ENCODE measurements around the gene BLM. TPM values are rescaled to one million over a fixed set of nuclear protein-coding genes. Genes with fewer than 3 reads are reported as not detected.

Gene BLM
- total RNA-seq, 1 experiment from 2014 or later: 41.3 TPM

- no peak overlapping the region for H3K14ac ChIP-seq (ENCODE audit: insufficient read depth, low read length)
- H2AK5ac ChIP-seq (ENCODE audit: insufficient read length, low read length): no peak overlapping the region
- no peaks in the 10 kb centered on the region for H3K27me3 ChIP-seq (ENCODE audit: insufficient read depth, low read length)
- no peak overlapping the region for H2BK12ac ChIP-seq (ENCODE audit: insufficient read length, low read depth, low read length)
- no peak for DNase-seq
- H3K23ac ChIP-seq (ENCODE audit: insufficient read length, low read depth, low read length): no peak overlapping the region
- Mint-ChIP-seq H3K27ac (no peak overlapping the region), H3K4me3 (no peak overlapping the region), H3K36me3 (ENCODE audit: insufficient read depth in 1 of 3, low read depth in 3 of 3) (no peaks in the 10 kb centered on the region; a peak in 1 of 7 replicates), H3K27me3 (ENCODE audit: low read depth) (no peaks in the 10 kb centered on the region), H3K9me3 (no peaks in the 10 kb centered on the region), H3K4me1 (peaks cover 0 to 3% of the 10 kb centered on the region in 2 experiments; a peak in 1 of 4 replicates)
- H3K79me2 ChIP-seq (ENCODE audit: insufficient read depth, low read length): no peaks in the 10 kb centered on the region
- H3K18ac ChIP-seq (ENCODE audit: insufficient read length, low read depth, low read length): no peak overlapping the region
- TF ChIP-seq CTCF (conservative IDR thresholded peaks at IDR 0.05): no peak
- no peaks in the 10 kb centered on the region for H3K9me3 ChIP-seq (ENCODE audit: control insufficient read depth, low read depth, low read length)
- H4K20me1 ChIP-seq (ENCODE audit: control insufficient read depth, insufficient read depth, insufficient read length): no peaks in the 10 kb centered on the region
- H4K91ac ChIP-seq (ENCODE audit: insufficient read length, low read depth, low read length): no peak overlapping the region
- H3T11ph ChIP-seq (ENCODE audit: low read length): no peak overlapping the region
- no CpG with 5 or more reads among the region's 2 CpGs for WGBS (ENCODE audit: extremely low coverage, insufficient read length, low lambda C conversion rate)
- H2AFZ ChIP-seq (ENCODE audit: low read length): no peak overlapping the region
- H4K8ac ChIP-seq (replicated peaks; ENCODE audit: insufficient read length, low read depth, low read length): no peak overlapping the region
- no peak overlapping the region for H3K56ac ChIP-seq (ENCODE audit: insufficient read length, low read depth, low read length)
- H3K27ac ChIP-seq (ENCODE audit: insufficient read length, low read depth, low read length): no peak overlapping the region
- H3K23me2 ChIP-seq (ENCODE audit: insufficient read length, low read depth, low read length, poor library complexity, severe bottlenecking): no peaks in the 10 kb centered on the region
- no peak overlapping the region for H3K9ac ChIP-seq (ENCODE audit: extremely low read depth, insufficient read length, low read length)
- no peak overlapping the region for H2BK120ac ChIP-seq (ENCODE audit: low read depth, low read length, poor library complexity, severe bottlenecking)
- H3K4me1 ChIP-seq (ENCODE audit: insufficient read depth, low read length): no peaks in the 10 kb centered on the region
- H4K5ac ChIP-seq (ENCODE audit: insufficient read length, low read depth, low read length): no peak overlapping the region
- H3K79me1 ChIP-seq (ENCODE audit: insufficient read depth, low read depth, low read length, poor library complexity, severe bottlenecking): no peaks in the 10 kb centered on the region
- no peak overlapping the region for H3K4me2 ChIP-seq (ENCODE audit: insufficient read depth, insufficient read length, low read length)
- no peak overlapping the region for H2BK15ac ChIP-seq (ENCODE audit: low read depth, low read length)
- H3K4ac ChIP-seq (ENCODE audit: low read depth, low read length): no peak overlapping the region
- H2BK20ac ChIP-seq (ENCODE audit: low read depth, low read length, poor library complexity, severe bottlenecking): no peak overlapping the region
- no peak overlapping the region for H2BK5ac ChIP-seq (ENCODE audit: insufficient read length, low read length)
These were observed 16.1 kb upstream of the BLM start for GRCh38 chr15:90701048-90701447.

All from H9 (cell line).